ENCODE results near the gene ADGRB3.

- TF ChIP-seq EZH2 (IDR thresholded peaks at IDR 0.05; ENCODE audit: borderline replicate concordance, insufficient read depth, low read depth, low read length, poor library complexity, severe bottlenecking), result no peak
- TF ChIP-seq CTCF (IDR thresholded peaks at IDR 0.05), result no peak
Measured at GRCh38 chr6:69138148-69138547, 503.1 kb downstream of the ADGRB3 start.
